CD14-positive monocyte (primary cell): ENCODE data around the gene IGSF9. TPM values are rescaled to one million over a fixed set of nuclear protein-coding genes. Genes with fewer than 3 reads are reported as not detected.

Experiments
- DNase-seq, 3 donors: peaks; one replicate each; pipeline ENCODE4 v3.0.0-alpha.2; 2011 to 2022
- H2AFZ ChIP-seq: 2 replicates; pipeline ENCODE4 v1.6.0; 2012; ENCODE audit warnings: mild to moderate bottlenecking, low read depth, low read length, inconsistent platforms; ENCODE audit not compliant: insufficient read depth, poor library complexity, severe bottlenecking
- H3K27ac ChIP-seq, 2 donors: 1 replicate in 1 of 2; 2 replicates in 1 of 2; pipeline ENCODE4 v1.5.1; 2012 to 2013; ENCODE audit warnings: low read length in 2 of 2, control low read depth in 1 of 2, inconsistent platforms in 1 of 2, low read depth in 1 of 2, mild to moderate bottlenecking in 1 of 2
- H3K27me3 ChIP-seq, 2 donors: one replicate each; pipeline versions ENCODE4 v1.6.0 to v1.6.1; 2011 to 2013; ENCODE audit warnings: low read length in 2 of 2; ENCODE audit not compliant: control insufficient read depth in 2 of 2, insufficient read depth in 2 of 2
- H3K36me3 ChIP-seq, 2 donors: replicated peaks in 1 of 2; 1 replicate in 1 of 2; 2 replicates in 1 of 2; pipeline versions ENCODE4 v1.5.1 to v1.6.1; 2012 to 2013; ENCODE audit warnings: low read length in 2 of 2, control low read depth in 1 of 2, inconsistent platforms in 1 of 2, mild to moderate bottlenecking in 1 of 2; ENCODE audit not compliant: insufficient read depth in 2 of 2, control insufficient read depth in 1 of 2
- H3K4me1 ChIP-seq, 2 donors: 1 replicate in 1 of 2; 2 replicates in 1 of 2; pipeline versions ENCODE4 v1.5.1 to v1.6.1; 2012 to 2013; ENCODE audit warnings: low read length in 2 of 2, control low read depth in 1 of 2, inconsistent platforms in 1 of 2, mild to moderate bottlenecking in 1 of 2, moderate library complexity in 1 of 2; ENCODE audit not compliant: insufficient read depth in 2 of 2, control insufficient read depth in 1 of 2
- H3K4me2 ChIP-seq: replicated peaks from 2 replicates; pipeline ENCODE3; 2012; ENCODE audit warnings: low read length, moderate library complexity, mild to moderate bottlenecking; ENCODE audit not compliant: poor library complexity, severe bottlenecking; ENCODE audit errors: extremely low read depth
- H3K4me3 ChIP-seq, 3 experiments: fragments of 200-600 bp in 1 of 3; sonication (generic) in 1 of 3; replicated peaks in 1 of 3; 1 replicate in 2 of 3; 2 replicates in 1 of 3; pipeline ENCODE4 v1.5.1; 2011 to 2013; ENCODE audit warnings: low read length in 3 of 3, mild to moderate bottlenecking in 3 of 3, control low read depth in 2 of 3, low read depth in 2 of 3, inconsistent platforms in 1 of 3, moderate library complexity in 1 of 3
- H3K79me2 ChIP-seq: 2 replicates; pipeline ENCODE4 v1.6.0; 2012; ENCODE audit warnings: mild to moderate bottlenecking, control low read depth, inconsistent platforms, low read length, moderate library complexity; ENCODE audit not compliant: insufficient read depth
- H3K9ac ChIP-seq: 2 replicates; pipeline ENCODE4 v1.6.0; 2017; ENCODE audit warnings: low read length, mild to moderate bottlenecking; ENCODE audit not compliant: insufficient read depth, poor library complexity, severe bottlenecking
- H3K9me3 ChIP-seq, 2 donors: replicated peaks in 1 of 2; 1 replicate in 1 of 2; 2 replicates in 1 of 2; pipeline versions ENCODE4 v1.5.1 to v1.6.1; 2012 to 2013; ENCODE audit warnings: low read length in 2 of 2, control low read depth in 1 of 2; ENCODE audit not compliant: control insufficient read depth in 1 of 2, insufficient read depth in 1 of 2
- H4K20me1 ChIP-seq: 2 replicates; pipeline ENCODE4 v1.6.0; 2012; ENCODE audit warnings: mild to moderate bottlenecking, low read length, control low read depth, moderate library complexity; ENCODE audit not compliant: insufficient read depth
- H3K27ac Mint-ChIP-seq, 7 donors: one replicate each; pipeline ENCODE4 v1.8.0; 2020; ENCODE audit warnings: mild to moderate bottlenecking in 7 of 7, mixed read lengths in 7 of 7, moderate library complexity in 6 of 7, inconsistent platforms in 2 of 7
- H3K27me3 Mint-ChIP-seq, 3 donors: one replicate each; pipeline ENCODE4 v1.8.0; 2021 to 2022; ENCODE audit warnings: low read depth in 3 of 3, mild to moderate bottlenecking in 3 of 3, mixed read lengths in 3 of 3, moderate library complexity in 3 of 3, inconsistent platforms in 1 of 3
- H3K36me3 Mint-ChIP-seq, 2 donors: one replicate each; pipeline ENCODE4 v1.8.0; 2020; ENCODE audit warnings: mixed read lengths in 2 of 2, inconsistent platforms in 1 of 2, mild to moderate bottlenecking in 1 of 2
- H3K4me1 Mint-ChIP-seq: one replicate; pipeline ENCODE4 v1.8.0; 2020; ENCODE audit warnings: mild to moderate bottlenecking, mixed read lengths
- H3K4me3 Mint-ChIP-seq, 2 donors: one replicate each; pipeline ENCODE4 v1.8.0; 2020; ENCODE audit warnings: mild to moderate bottlenecking in 2 of 2, mixed read lengths in 2 of 2, moderate library complexity in 1 of 2
- H3K9me3 Mint-ChIP-seq, 7 donors: one replicate each; pipeline ENCODE4 v1.8.0; 2020 to 2022; ENCODE audit warnings: mixed read lengths in 7 of 7, mild to moderate bottlenecking in 6 of 7, moderate library complexity in 6 of 7, inconsistent platforms in 2 of 7
- CTCF ChIP-seq: fragments of 200-600 bp; IDR thresholded peaks from one replicate; pipeline ENCODE4 v1.8.0; 2022; ENCODE audit warnings: antibody characterized with exemption, mild to moderate bottlenecking
- WGBS: methylation state at CpG from one replicate; pipeline ENCODE4 v1.1.5; 2013; ENCODE audit warnings: missing lambda C conversion rate; ENCODE audit not compliant: insufficient coverage; 5-methylcytosine and 5-hydroxymethylcytosine counted together
- intact Hi-C, 2 donors: fragments of 100-400 bp; cut with micrococcal nuclease; formaldehyde crosslinking; loops; one replicate each; pipeline versions ENCODE4 v1.15.0 to v1.15.1; 2023
- polyA plus RNA-seq, 3 donors: library from polyadenylated mRNA; depleted of rRNA in 1 of 3; unstranded in 2 of 3; stranded (reverse) in 1 of 3; fragments of 300-500 nt in 2 of 3; fragments of >200 nt in 1 of 3; fragmentation: Illumina TruSeq in 2 of 3; gene quantifications; 1 replicate in 2 of 3; 2 replicates in 1 of 3; pipeline ENCODE4 v1.2.3, GENCODE V29; 2012 to 2021

IGSF9 gene
- polyA plus RNA-seq, 3 donors = 0.04 TPM; not detected in 2

GRCh38 chr1:159955456-159955855 lies 10.0 kb upstream of the IGSF9 start:
- Mint-ChIP-seq H3K27ac (peak overlapping the region in 1 of 7 donors; percentile 55), H3K4me3 (no peak overlapping the region), H3K27me3 (peaks cover under 1 to 9% (median 7%) of the 10 kb centered on the region in 3 donors), H3K4me1 (peaks cover 17% of the 10 kb centered on the region), H3K36me3 (no peaks in the 10 kb centered on the region), H3K9me3 (no peaks in the 10 kb centered on the region)
- no peaks in the 10 kb centered on the region for H3K9me3 ChIP-seq
- intact Hi-C loops = no loop called here
- H3K36me3 ChIP-seq = no peaks in the 10 kb centered on the region
- DNase-seq = no peak
- H3K4me3 ChIP-seq = no peak overlapping the region
- TF ChIP-seq CTCF = no peak
- H3K27ac ChIP-seq = no peak overlapping the region
- WGBS = 85% methylated on average over 3 of the region's 3 CpGs
- H3K4me2 ChIP-seq = no peak overlapping the region
- no peaks in the 10 kb centered on the region for H4K20me1 ChIP-seq
- H2AFZ ChIP-seq = no peak overlapping the region
- no peaks in the 10 kb centered on the region for H3K79me2 ChIP-seq
- no peaks in the 10 kb centered on the region for H3K27me3 ChIP-seq
- peaks cover 14 to 16% of the 10 kb centered on the region in 2 donors for H3K4me1 ChIP-seq
- H3K9ac ChIP-seq = no peak overlapping the region

- Mint-ChIP-seq H3K27ac (peak within 1 kb of the TSS; percentile 80 to 95 (median 89)), H3K36me3 (no peaks in the 10 kb centered on the region), H3K27me3 (peaks cover 0 to 9% (median 4%) of the 10 kb centered on the region in 3 donors), H3K9me3 (no peaks in the 10 kb centered on the region), H3K4me3 (peak within 1 kb of the TSS in 1 of 2 donors; percentile 63), H3K4me1 (peaks cover 25% of the 10 kb centered on the region)
- Histone ChIP-seq H3K4me3 (no peak within 1 kb of the TSS), H3K4me2 (peak within 1 kb of the TSS; percentile 2), H3K27ac (peak within 1 kb of the TSS; percentile 16 to 63), H3K27me3 (no peaks in the 10 kb centered on the region), H3K79me2 (no peaks in the 10 kb centered on the region), H2AFZ (peak within 1 kb of the TSS; percentile 9), H3K36me3 (no peaks in the 10 kb centered on the region), H4K20me1 (no peaks in the 10 kb centered on the region), H3K4me1 (peaks cover 14 to 23% of the 10 kb centered on the region in 2 donors), H3K9me3 (no peaks in the 10 kb centered on the region), H3K9ac (peak within 1 kb of the TSS; percentile 24)
- intact Hi-C loops = no loop called here
- WGBS = 46% methylated on average over 10 of the region's 11 CpGs
- peak; percentile 76 to 95 (median 85) for DNase-seq
- no peak for TF ChIP-seq CTCF
Measured at GRCh38 chr1:159953536-159954515, 8.4 kb upstream of the IGSF9 start, which contains the start of gene SLAMF9. TSS of gene SLAMF9 (minus strand) at chr1:159954237. CDS start at chr1:159954137, 100 bp downstream.
